HFF-Myc (cell line): ENCODE results near the gene PTPN7.

Experiments
- DNase-seq: peaks from one replicate; pipeline ENCODE4 v3.0.0-alpha.2; 2011; ENCODE audit warnings: low read depth; ENCODE audit errors: extremely low read depth
- H3K4me3 ChIP-seq: replicated peaks from 2 replicates; pipeline ENCODE4 v1.5.1; 2011; ENCODE audit warnings: low read depth, mild to moderate bottlenecking, control low read depth, low read length
- CTCF ChIP-seq: IDR thresholded peaks from 2 replicates; pipeline ENCODE4 v1.5.1; 2012; ENCODE audit warnings: mild to moderate bottlenecking, low read depth, low read length, control low read depth; ENCODE audit errors: missing control alignments

Gene PTPN7

DNA sequence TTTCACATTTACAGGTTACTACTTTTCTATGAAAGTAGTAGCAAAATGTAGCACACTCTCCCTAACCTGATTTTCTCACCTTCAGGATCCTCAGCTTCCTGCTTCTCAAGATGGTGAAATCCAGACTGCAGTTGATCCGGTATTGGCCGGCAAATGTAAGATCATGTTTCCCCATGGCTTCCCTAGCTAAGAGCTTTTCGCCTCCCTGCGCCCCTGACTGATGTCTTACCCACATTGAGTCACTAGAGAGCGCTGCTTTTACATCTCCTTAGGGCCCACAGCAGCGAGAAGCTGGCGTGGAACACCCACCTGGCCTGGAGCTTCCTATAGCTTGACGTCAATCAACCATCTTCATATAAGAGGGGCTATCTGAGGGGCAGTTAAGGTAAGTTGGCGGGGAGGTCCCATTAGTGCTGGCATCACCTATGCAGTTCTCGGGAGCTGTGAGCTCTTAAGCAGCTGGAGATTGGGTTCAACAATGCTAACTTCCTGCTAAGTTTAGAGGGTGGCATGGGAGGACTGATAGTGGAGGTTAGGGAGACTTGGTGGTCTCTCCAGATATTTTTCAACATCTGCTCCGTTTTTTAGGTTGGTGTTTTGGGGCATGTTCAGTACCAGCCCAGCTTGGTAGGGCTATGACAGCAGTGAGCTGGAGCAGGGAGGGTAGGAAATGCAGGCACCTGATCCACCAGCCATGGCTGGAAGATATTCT, 5.5 kb downstream of the PTPN7 start:
- DNase-seq, result peak; percentile 38
- no peak overlapping the region for H3K4me3 ChIP-seq
- TF ChIP-seq CTCF, result peak; percentile 57

DNA sequence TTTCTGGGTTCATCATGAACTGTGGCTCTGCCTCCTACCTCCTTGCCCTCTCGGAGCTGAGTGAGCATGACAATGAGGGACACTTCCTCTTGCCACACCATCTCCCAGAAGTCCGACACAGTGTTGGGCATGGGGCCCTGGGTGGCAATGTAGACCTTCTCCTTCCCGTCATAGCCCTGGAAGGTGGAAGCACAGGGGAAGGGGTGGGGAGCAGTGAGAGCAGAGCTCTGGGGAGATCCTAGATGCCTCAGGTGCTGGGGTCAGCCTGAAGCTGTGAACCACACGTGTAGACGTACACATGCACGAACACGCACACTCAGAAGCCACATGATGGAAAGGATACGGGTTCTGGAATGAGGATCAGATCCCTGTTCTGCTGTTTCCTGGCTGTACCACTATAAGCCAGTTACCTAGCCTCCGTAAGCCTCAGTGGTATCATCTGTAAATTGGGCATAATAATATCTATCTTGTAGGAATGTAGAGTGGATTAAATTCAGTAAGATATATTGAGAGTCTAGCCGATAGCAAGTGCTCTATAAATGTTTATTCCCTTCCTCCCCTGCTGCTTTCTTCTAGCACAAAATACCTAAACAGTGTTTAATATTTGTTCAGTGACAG, 6.1 kb downstream of the PTPN7 start:
- no peak for TF ChIP-seq CTCF
- no peak for DNase-seq
- H3K4me3 ChIP-seq, result no peak overlapping the region

- no peak overlapping the region for H3K4me3 ChIP-seq
- TF ChIP-seq CTCF, result no peak
- DNase-seq, result no peak
These were observed 7.1 kb downstream of the PTPN7 start for GRCh38 chr1:202153284-202153683.

DNA sequence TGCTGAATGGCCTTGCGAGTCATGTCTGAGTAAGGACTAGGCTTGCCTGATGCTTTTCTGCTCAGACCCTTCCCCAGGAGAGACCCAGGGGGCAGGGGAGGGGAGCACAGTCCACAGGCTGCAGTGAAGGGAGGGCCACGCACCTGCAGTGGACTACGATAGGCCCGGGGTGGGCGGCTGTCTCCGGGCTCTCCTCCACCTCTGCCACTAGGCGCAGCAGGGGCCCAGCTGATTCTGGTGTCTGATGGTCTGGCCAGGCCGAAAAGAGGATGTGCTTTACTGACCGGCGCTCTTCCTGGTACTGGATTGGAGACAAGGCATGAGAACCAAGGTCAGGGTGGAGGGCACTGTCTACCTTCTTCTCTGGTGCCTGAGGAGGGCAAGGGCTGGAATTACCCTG, 8.0 kb downstream of the PTPN7 start:
- H3K4me3 ChIP-seq, result no peak overlapping the region
- DNase-seq, result no peak
- no peak for TF ChIP-seq CTCF

DNA sequence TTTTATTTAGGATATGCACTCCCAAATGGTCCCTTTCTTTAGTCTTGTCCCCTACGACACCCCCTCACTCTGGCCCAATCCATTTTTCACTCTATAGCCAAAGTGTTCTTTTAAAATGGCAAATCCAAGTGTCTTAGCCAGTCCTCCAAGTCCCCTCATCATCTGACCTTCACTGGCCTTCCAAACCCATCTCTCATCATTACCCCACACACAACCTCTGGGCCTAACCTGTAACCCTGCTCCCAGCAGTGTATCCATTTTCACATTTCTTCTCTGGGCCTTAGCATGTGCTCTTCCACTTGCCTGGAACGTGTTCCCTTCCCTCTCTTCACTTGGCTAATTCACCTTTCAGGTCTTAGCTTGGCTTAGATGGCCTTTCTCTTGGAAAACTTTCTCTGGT, 9.4 kb downstream of the PTPN7 start:
- H3K4me3 ChIP-seq, result no peak overlapping the region
- TF ChIP-seq CTCF, result no peak
- no peak for DNase-seq

- DNase-seq, result no peak
- no peak overlapping the region for H3K4me3 ChIP-seq
- TF ChIP-seq CTCF, result no peak
These were observed 9.8 kb downstream of the PTPN7 start for GRCh38 chr1:202150602-202151001.

DNA sequence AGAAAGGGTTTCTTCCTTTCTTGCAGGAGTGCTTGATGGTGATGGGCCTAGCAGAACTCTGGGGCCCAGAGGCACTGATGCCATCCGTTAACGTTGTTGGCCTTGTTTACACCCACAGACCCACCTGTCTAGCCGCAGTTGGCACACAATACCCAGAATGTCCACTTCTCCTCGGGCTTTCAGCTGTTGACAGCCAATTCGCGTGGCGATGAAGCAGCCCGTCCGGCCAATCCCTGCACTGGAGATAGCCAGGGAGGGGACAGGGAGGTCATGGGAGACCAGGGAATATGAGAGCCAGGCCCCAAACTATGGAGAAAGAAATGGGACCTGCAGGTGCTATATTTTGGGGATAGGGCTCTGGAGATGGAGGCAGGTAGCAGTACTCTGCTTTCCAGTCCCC, 10.2 kb downstream of the PTPN7 start:
- no peak for DNase-seq
- no peak for TF ChIP-seq CTCF
- no peak overlapping the region for H3K4me3 ChIP-seq
